IPS-NIHi7 (cell line): ENCODE results near the gene ZNF182.
"Not testable (repeated sequence)": the region's sequence is repeated elsewhere in the genome, so short reads cannot be mapped to it uniquely, and the experiment has no call there.

Experiments used
- DNase-seq: peaks from one replicate; pipeline ENCODE4 v3.0.0; 2012; ENCODE audit warnings: mixed read lengths; ENCODE audit errors: extremely low spot score

Gene ZNF182

DNA sequence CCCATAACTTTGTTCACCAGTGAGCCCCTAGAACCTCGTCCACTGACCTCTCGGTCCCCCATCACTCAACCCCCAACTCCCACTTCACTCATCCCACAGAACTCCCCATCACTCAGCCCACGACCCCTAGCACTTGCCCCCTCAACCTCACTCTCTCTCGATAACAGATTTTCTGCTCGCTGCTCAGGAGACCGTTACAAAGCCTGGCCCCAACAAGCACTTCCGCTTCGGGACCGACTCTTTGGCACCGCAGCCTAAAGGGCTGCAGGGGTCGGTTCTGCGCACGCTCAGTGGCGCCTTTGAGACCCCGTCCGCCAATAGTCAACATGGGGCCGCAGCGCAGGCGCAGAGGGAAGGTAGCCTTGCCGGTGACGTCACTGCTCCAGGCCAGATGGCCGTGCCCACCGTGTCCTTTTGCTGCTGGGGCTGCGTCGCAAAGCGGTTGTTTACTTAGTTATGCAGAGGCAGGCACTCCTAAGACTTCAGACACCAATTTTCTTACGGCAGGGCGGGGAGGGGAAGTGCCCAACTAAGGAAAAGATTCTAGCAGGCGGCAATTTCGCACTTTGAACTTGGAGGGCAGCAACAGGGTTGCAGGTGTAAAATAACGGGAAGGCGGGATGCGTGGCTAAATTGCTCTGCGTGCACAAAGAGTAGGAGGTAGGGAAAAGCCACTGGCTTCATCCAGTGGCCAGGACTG lies at the start of gene ZNF182:
Gene ZNF182 (minus strand): TSS at position 232 of the 700 bp plus-strand sequence. CDS start 1,380 bp downstream, outside the sequence.
- peak; percentile 94 for DNase-seq

DNA sequence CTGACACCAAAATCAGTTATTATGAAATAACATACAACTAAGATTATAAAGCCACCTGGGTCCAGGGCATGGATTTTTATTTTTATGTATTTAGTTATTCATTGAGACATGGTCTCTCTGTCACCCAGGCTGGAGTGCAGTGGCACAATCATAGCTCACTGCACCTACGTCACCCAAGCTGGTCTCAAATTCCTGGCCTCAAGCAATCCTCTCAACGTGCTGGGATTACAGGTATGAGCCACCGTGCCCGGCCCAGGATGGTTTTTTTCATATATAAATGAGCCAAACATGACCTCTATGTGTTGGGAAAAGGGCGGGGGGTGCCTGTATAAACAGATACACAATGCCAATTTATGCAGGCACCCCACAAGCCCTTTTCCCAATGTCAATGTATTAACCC lies 43.1 kb upstream of the ZNF182 start:
- no peak for DNase-seq

DNA sequence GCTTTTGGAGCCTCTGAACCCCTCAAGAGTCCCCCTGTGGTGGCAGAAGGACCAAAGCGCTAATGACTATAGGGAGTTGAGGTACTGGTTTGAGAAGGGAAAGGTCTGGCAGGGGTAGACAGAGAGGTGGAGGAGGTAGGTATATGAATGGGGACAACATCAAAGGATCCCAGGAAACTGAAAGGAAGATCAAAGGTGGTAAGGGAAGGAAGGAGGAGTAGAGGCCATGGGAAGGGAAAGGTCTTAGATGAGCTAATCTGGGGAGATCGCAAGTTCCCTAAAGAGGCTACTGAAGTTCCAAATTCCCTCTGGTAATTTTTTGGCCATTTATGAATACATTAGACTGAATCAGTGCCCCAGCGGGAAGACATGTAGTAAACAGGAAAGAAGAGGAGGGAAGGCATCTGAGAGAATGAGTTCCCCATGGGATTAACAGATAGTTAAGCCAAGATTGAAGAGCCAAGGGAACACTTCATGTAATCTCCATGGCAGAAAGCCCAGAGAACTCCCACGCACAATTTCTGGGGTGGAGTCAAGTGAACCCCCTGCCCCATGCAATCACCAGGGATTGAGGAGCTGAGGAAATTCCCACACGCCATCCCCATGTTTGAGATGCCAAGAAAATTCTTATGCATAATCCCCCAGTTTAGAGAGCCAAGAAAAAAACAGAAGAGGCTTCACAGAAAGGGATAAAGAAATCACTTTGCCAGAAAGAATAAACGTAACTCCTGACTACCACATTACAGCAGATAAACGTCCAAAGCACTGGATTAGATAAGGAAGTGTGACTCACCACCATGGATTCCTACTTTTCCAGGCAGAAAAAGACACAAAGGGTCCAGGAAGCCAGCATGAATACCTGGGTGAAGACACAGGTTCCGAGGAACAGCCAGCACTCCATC lies 41.9 kb upstream of the ZNF182 start:
- no peak for DNase-seq

DNA sequence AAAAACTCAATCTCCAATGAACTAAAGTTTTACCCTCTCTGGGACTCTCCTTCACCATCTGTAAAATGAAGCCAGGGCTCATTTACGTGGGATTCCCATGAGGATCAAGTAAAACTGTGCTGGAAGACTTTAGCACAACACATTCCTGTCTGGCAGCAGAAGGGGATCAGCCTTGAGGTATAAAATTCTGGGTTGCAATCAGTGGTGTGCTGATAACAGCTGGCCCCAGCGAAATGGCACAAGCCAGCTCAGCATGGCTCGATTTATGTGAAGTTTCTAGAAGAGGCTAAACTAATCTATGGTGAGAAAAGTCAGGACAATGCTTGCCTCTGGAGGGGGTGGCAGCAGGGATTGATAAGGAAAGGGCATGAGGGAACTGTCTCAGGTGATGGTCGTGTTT lies 39.3 kb upstream of the ZNF182 start:
- DNase-seq, result no peak

DNA sequence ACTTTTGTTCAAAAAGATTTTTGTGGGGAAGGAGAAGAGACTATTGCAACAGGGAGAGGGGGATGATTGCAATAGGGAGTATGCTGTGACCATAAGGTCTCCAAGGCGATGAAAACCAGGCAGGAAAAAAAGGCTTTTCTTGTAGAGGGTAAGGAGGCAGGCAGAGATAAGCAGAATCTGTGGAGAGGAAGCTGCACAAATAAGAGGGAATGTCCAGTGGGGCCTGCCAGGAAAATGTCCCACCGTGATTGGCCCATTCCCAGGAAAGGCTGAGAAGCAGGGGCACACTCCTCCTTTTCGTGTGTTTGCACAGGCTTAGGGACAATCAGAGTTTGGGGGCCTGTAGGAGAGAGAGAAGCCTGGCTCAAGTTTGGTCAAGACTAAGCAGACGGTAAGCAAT lies 32.1 kb upstream of the ZNF182 start:
- no peak for DNase-seq

DNA sequence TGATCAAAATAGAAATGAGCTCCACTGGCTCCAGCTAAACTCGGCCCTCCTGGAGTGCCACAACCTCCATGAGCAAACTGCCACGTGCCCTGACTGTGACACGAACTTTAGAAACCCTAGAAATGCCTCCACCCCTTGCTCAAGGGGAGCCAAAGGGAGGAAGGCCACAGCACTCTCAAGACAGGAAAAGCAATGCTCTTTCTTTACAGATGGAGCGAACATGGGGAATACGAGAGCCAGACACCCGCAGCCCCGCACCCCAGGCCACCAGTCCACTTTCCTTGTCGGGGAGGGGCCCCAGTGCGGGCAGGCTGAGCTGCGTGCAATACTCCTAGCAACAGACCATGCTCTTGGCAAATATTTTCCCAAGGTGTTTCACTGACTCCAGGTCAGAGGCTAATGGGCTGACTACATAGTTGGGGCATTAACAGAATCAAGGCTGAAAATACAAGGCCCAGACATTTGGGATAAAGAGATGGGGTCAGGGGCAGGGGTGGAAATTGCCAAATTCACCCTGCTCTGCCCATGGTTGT lies 26.9 kb upstream of the ZNF182 start:
- not testable (repeated sequence) for DNase-seq

DNA sequence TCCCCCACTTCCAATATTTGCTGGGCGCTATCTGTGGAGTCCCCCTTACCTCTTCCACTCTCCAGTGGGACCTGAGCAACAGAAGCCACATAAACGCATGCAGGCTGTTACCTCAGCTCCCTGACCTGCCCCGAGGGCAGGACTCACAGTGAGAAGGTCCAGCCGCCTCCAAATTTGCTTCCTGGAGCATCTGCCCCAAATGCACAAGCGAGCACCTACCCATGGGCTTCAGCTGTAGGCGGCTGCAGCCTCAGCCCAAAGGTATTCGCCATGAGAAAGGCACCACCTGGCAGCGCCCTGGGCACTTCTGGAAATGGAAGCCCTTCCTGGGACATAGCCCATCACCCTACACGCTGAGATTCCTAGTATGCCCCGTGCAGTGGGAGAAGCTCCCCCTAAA lies 26.4 kb upstream of the ZNF182 start:
- DNase-seq, result no peak

DNA sequence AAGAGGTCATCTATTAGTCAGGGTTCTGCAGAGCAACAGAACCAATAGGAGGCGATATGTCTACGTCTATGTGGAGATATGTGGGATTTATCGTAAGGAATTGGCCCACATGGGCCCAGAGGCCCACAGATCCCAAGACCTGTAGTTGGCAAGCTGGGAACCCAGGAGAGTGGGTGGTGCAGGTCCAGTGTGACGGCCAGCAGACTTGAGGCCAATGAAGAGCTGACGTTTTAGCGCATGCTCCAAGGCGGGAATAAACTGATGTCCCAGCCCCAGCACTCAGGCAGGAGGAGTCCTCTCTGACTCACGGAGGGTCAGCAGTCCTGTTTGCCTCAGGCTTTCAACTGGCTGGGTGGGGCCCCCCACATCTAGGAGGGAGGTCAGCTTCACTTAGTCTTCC lies 24.3 kb upstream of the ZNF182 start:
- no peak for DNase-seq

DNA sequence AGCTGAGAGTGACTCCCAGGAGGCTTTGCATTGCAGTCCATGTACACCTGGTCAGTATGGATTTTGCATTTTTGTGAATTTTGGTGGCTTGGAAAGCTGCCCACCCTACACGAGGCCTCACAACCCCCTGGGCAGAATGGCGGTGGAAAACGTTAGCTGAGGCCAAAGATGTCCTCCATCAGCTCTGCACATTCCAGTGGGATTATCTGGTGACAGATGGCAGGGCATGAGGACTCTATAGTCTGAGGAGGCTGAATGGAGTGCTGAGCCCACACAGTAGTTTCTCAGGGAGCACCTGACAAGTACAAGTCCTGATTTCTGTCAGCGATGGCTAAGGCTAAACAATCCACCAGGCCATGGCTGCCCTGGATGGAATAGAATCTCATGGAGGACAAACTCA lies 23.8 kb upstream of the ZNF182 start:
- not testable (repeated sequence) for DNase-seq

DNA sequence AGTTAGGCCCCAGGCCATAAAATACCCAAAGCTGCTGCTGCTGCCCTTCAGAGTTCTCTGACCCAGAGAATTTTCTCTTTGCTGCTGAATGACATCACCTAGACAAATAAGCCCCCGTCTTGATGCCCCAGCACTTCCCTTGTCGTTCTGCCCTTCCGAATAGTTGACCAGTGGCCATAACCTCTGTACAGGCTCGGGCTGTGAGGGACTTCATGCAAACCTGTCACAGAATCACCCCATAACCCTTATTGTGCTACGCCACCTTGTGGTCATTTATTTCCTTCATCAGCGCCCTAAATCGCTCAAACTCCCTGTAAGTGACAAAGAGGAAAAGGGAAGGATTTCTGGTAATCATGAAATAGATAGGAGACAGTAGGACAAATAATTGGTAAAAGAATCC lies 21.8 kb upstream of the ZNF182 start:
- DNase-seq, result peak; percentile 32

DNA sequence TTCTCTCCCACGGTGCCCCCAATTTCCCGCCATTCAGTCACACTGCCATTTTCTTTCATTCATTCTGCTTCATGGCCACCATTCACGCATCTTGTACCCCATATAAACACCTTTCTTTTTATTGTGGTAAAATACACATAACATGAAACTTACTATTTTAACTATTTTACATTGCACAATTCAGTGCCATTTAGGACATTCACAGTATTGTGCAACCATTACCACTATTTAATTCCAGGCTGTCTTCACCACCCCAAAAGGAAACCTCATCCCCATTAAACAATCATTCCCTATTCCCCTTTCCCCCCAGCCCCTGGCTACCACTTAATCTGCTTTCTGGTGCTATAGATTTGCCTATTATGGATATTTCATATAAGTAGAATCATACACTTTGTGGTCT lies 18.9 kb upstream of the ZNF182 start:
- DNase-seq, result no peak

DNA sequence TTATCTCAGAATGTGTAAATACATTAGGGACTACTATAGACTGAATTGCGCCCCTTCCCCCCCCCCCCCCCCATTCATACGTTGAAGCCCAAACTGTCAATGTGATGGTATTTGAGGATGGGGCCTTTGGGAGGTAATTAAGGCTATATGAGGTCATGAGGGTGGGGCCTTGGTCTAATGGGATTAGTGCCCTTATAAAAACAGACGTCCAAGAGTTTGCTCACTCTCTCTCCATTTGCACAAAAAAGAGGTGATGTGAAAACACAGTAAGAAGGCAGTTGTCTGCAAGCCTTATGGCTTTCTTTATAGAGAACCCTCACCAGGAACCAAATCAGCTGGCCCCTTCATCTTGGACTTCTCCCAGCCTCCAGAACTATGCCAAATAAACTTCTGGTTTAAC lies 18.3 kb upstream of the ZNF182 start:
- DNase-seq, result no peak

DNA sequence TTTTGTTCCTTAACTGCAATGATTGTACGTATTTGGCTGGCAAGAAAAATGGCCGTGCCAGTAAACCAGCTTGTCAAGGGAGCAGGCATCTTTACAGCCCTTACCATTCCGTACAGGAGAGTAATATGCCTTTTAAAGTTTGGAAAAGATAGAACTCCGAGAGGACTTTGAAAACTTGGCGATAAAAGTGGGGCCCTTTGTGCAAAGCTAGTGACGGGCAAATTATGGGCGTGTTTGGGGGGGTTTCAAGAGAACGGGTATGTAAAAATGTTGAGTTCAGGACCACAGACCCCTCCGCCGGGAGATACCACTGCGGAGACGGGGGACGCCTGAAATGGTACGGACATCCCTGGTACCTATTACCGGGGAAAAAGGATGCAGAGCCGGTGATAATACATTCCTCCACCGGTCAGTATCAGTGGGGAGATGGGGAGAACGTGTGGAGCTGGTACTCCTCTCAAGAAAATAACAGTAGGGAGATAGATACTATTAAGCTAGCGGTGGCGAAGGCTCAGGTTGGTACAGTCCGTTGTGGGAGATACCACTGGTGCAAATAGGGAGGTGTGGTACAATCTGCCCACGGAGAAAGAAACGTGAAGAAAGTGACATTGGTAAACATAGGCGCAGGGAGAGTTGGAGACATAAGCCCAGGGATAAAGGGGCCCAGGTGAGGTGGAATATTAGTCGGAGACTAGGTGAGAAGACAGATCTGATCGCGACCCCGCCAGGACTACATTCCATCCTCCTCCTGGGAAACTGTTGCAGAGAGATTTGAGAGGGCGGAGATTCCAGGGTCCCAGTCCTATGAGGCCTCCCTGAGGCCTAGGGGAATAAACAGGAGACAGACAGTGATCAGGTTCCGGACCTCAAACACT lies 17.5 kb upstream of the ZNF182 start:
- peak; percentile 55 for DNase-seq

DNA sequence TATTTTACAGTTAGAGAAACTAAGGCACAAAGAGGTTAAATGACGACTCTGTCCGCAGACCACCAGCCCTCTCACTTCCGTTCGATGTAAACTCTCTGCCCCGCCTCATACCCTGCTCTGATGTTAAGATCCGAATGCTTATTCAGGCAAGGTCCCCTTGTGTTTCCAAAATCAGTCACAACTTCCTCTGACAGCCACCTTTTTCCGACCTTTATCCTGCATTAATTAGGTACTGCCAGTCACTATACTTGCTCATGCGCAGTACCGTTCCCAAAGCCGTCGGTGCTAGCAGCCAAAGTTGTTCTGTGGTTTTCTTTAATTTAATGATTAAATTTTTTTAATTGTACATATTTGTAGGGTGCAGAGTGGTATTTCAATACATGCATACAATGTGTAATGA lies 16.7 kb upstream of the ZNF182 start:
- not testable (repeated sequence) for DNase-seq

DNA sequence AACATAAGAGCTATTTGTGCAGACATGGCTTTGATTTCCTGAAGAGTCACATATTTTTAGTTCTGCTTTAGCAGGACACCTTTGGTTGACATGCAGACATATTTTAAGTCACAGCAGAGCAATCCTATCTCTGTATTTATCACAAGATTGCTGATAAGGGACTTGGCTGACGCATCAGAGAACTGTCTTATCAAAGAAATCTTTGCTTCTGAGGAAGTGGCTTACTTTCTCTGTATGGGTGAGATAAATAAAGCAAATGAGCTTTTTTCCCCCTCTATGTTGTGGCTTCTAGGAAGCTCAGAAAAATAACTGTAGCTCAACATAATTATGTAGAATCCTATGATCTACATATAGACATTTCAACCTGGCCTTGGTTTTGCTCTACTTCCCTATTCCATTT lies 16.1 kb upstream of the ZNF182 start:
- DNase-seq, result not testable (repeated sequence)

DNA sequence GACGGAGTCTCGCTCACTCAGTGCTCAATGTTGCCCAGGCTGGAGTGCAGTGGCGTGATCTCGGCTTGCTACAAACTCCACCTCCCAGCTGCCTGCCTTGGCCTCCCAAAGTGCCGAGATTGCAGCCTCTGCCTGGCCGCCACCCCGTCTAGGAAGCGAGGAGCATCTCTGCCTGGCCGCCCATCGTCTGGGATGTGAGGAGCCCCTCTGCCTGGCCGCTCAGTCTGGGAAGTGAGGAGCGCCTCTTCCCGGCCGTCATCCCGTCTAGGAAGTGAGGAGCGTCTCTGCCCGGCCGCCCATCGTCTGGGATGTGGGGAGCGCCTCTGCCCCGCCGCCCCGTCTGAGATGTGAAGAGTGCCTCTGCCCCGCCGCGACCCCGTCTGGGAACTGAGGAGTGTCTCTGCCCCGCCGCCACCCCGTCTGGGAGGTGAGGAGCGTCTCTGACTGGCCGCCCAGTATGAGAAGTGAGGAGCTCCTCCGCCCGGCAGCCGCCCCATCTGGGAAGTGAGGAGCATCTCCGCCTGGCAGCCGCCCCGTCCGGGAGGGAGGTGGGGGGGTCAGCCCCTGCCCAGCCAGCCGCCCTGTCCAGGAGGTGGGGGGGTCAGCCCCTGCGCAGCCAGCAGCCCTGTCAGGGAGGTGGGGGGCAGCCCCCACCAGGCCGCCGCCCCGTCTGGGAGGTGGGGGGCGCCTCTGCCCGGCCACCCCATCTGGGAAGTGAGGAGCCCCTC lies 13.0 kb upstream of the ZNF182 start:
- not testable (repeated sequence) for DNase-seq

DNA sequence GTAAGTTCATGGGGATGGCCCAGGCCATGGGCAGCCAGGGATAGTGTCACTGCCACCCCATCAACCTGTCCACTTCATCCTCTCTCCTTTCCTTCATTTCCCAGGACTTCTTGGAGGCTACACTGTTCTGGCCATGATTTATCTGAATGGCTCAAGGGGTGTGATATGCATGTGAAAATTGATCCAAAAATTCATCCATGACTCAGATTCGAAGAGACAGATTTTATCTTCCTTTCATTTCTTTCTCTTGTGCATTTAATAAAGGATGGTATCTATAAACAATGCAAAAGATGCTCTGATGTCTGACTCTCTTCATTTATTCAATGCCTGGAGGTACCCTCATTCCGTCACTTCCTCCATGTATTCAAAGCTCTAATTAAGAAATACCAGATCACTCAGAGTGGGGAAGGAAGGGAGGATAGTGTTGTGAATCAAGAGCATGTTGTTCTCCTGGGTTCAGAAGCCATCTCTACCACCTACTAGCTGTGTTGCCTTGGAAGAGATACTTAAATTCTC lies 5.7 kb upstream of the ZNF182 start:
- DNase-seq, result not testable (repeated sequence)

DNA sequence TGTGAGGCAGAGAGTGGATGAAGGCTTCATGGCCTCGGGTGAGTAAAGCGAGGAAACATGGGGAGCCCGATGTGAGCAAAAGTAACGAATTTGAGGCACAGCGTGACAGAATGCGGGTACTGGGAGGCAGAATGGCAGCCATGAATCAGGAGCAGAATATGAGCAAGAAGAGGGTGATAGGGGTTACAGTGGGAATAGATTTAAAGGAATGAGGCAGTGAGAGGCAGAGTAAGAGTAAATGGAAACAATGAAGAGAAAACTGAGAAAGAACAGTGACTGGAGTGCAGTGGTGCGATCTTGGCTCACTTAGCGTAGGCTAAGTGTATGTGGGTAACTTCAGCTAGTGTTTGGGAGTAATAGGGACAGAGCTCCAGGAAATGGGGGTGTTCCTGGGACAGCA lies 2.9 kb upstream of the ZNF182 start, which contains the start of gene SPACA5:
Gene SPACA5 (plus strand): TSS at position 301 of the 400 bp plus-strand sequence. CDS start 815 bp downstream, outside the sequence.
- not testable (repeated sequence) for DNase-seq

DNA sequence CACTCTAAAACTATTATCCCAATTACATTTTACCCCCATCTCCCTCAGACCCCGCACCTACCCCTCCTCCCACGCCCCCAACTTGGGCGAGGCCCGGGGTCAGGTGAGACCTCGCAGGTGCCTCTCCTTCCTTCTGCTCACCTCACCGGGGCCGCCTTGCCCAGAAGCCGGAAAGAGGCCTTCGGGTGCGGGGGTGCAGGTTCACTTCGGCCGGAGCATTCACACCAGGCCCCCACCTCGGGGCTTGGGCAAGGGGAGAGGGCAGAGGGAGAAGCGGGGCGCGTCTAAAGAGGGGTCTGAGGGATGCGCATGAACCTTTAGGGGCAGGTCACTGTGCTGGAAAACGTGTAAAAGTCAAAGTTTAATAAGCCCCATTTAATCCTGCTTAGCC lies 427 bp downstream of the ZNF182 start:
- peak; percentile 14 for DNase-seq

DNA sequence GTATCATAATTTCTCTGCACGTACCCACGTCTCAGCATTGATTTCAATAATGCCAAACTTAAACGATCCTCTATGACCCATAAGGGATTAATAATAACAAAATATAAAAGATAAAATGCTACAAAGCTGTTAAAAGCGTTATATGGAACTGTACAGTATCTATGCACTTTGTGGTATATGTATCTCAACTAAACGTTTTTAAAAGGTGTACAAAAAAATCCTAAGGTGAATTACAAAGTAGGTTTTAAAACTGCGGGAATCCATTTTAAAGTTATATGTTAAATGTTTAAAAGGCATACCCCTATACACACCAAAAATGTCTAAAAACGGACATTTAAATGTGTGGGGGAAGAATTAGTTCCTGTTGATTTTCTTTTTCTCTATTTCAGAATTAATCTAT lies 860 bp downstream of the ZNF182 start:
- DNase-seq, result no peak

DNA sequence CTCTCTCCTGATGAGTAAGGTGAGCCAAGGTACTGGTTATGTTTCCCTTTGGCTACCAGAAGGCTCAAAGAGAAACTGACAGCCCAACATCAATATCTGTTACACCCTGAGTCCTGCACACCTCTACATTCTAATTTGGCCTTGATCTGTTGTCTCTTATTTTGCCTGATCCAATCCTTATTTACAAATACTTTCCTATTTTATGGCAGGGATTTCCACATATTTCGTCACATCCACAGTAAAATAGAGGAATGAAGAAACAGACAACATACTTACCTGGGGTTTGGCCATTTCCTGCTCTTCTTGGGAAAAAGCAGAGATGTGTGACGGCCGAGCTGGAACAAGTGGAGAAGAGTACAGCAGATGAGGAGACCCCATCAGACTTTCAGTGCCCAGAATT lies 1.5 kb downstream of the ZNF182 start:
- DNase-seq, result no peak
